ENCODE results near the gene PKLR.

GRCh38 chr1:155316922-155317321 lies 15.7 kb upstream of the PKLR start:
- TF ChIP-seq CTCF (IDR thresholded peaks at IDR 0.05) (no peak), POLR2A (IDR thresholded peaks at IDR 0.05) (no peak), EP300 (IDR thresholded peaks at IDR 0.05) (no peak)
